Measurements from ENCODE around the gene ASH1L. TPM values are rescaled to one million over a fixed set of nuclear protein-coding genes. Genes with fewer than 3 reads are reported as not detected.

The ASH1L gene
- total RNA-seq, 1 donor from 2014 or later: 28.5 TPM

DNA sequence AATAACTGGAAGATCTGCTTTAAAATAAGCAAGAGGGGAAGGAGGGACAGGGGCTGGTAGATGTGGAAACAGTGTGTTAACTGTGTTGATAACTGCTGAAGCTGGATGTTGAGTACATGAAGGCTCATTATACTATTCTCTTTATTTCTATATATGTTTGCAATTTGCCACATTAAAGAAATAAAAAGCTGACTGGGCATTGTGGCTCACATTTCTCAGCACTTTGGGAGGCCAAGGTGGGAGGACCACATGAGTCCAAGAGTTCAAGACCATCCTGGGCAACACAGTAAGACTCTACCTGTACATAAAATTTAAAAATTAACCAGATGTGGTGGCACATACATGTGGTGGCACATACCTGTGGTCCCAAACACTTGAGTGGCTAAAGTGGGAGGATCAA is 6.7 kb downstream of the ASH1L start:
- Mint-ChIP-seq H3K27me3 (ENCODE audit: unreplicated experiment) (peaks cover 2% of the 10 kb centered on the region), H3K9me3 (ENCODE audit: unreplicated experiment) (no peaks in the 10 kb centered on the region), H3K4me1 (ENCODE audit: unreplicated experiment) (peaks cover 10% of the 10 kb centered on the region), H3K27ac (ENCODE audit: unreplicated experiment) (no peak overlapping the region), H3K36me3 (ENCODE audit: low read depth, unreplicated experiment) (no peaks in the 10 kb centered on the region), H3K4me3 (ENCODE audit: unreplicated experiment) (no peak overlapping the region)
- DNase-seq (ENCODE audit: low spot score): no peak
- TF ChIP-seq, protein P1, sequence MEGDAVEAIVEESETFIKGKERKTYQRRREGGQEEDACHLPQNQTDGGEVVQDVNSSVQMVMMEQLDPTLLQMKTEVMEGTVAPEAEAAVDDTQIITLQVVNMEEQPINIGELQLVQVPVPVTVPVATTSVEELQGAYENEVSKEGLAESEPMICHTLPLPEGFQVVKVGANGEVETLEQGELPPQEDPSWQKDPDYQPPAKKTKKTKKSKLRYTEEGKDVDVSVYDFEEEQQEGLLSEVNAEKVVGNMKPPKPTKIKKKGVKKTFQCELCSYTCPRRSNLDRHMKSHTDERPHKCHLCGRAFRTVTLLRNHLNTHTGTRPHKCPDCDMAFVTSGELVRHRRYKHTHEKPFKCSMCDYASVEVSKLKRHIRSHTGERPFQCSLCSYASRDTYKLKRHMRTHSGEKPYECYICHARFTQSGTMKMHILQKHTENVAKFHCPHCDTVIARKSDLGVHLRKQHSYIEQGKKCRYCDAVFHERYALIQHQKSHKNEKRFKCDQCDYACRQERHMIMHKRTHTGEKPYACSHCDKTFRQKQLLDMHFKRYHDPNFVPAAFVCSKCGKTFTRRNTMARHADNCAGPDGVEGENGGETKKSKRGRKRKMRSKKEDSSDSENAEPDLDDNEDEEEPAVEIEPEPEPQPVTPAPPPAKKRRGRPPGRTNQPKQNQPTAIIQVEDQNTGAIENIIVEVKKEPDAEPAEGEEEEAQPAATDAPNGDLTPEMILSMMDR (IDR thresholded peaks at IDR 0.05; ENCODE audit: unreplicated experiment): no peak

DNA sequence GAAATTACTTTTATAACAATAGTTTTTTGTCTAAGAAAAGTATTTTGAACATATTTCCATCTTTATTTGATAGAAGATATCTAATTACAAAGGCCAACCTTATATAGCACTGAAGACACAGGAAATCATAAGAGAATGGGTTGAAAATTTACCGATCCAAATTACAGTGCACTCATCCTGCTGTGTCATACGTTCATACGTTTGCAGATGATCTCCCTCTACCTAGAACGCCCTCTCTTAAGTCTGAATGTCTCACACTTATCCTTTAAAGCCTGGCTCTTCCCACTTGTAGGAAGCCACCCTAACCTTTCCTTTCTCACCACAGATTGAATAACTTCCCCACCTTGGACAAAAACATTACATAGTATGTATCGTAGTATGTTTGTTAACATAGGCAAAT is 9.3 kb downstream of the ASH1L start:
- no peak overlapping the region for H3K4me3 Mint-ChIP-seq (ENCODE audit: unreplicated experiment)
- H3K9me3 Mint-ChIP-seq (ENCODE audit: unreplicated experiment): no peaks in the 10 kb centered on the region
- H3K4me1 Mint-ChIP-seq (ENCODE audit: unreplicated experiment): no peaks in the 10 kb centered on the region
- peaks cover 3% of the 10 kb centered on the region for H3K27me3 Mint-ChIP-seq (ENCODE audit: unreplicated experiment)
- H3K27ac Mint-ChIP-seq (ENCODE audit: unreplicated experiment): no peak overlapping the region
- DNase-seq (ENCODE audit: low spot score): no peak
- no peaks in the 10 kb centered on the region for H3K36me3 Mint-ChIP-seq (ENCODE audit: low read depth, unreplicated experiment)
- TF ChIP-seq, protein P1 (IDR thresholded peaks at IDR 0.05; ENCODE audit: unreplicated experiment): no peak

DNA sequence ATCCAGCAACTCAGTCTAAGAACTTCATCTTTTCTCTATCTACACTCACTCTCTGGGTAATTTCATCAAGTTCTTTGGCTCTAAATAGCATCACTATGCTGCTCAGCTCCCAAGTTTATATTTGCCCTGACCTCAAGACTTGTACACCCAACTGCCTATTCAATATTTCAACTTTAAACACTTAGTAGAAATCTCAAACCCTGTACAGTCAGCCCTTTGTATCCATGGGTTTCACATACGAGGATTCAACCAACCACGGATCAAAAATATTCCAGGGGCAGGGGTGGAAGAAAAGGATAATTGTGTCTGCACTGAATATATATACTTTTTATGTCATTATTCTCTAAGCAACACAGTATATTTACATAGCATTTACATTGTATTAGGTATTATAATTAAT is 13.9 kb downstream of the ASH1L start:
- TF ChIP-seq, protein P1 (IDR thresholded peaks at IDR 0.05; ENCODE audit: unreplicated experiment): no peak
- DNase-seq (ENCODE audit: low spot score): no peak
- Mint-ChIP-seq H3K4me3 (ENCODE audit: unreplicated experiment) (no peak overlapping the region), H3K9me3 (ENCODE audit: unreplicated experiment) (no peaks in the 10 kb centered on the region), H3K4me1 (ENCODE audit: unreplicated experiment) (peaks cover 3% of the 10 kb centered on the region), H3K27ac (ENCODE audit: unreplicated experiment) (no peak overlapping the region), H3K27me3 (ENCODE audit: unreplicated experiment) (peaks cover 3% of the 10 kb centered on the region), H3K36me3 (ENCODE audit: low read depth, unreplicated experiment) (no peaks in the 10 kb centered on the region)

DNA sequence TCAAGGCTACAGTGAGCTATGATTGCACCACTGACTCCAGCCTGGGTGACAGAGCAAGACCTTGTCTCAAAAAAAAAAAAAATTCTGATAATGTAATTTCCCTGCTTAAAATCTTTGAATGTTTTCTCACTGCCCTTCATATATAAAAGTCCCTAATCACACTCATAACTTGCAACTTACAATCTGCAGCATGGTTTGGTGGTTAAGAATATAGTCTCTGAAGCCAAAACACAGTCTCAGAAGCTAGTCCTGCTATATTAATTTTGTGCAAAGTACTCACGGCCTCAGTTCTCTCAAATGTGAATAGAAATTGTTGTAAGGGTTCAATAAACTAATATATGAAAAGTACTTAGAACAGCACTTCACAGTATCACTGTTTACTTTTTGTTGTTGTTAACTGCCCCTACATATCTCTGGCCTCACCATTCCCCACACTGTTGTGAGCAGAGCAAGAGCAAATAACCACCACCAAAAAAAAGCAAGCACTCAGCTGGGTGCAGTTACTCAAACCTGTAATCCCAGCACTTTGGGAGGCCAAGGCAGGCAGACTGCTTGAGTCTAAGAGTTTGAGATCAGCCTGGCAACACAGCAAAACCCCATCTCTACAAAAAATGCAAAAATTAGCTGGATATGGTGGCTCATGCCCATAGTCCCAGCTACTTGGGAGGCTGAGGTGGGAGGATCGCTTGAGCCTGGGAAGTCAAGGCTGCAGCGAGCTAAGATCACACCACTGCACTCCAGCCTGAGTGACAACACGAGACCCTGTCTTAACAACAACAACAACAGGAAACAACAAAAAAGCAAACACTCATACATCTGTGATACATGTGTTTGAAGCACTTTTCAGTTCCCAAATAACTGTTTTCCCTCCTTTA is 22.4 kb downstream of the ASH1L start:
- H3K4me3 Mint-ChIP-seq (ENCODE audit: unreplicated experiment): no peak overlapping the region
- H3K36me3 Mint-ChIP-seq (ENCODE audit: low read depth, unreplicated experiment): no peaks in the 10 kb centered on the region
- TF ChIP-seq, protein P1 (IDR thresholded peaks at IDR 0.05; ENCODE audit: unreplicated experiment): no peak
- no peaks in the 10 kb centered on the region for H3K9me3 Mint-ChIP-seq (ENCODE audit: unreplicated experiment)
- no peak for DNase-seq (ENCODE audit: low spot score)
- peaks cover 8% of the 10 kb centered on the region for H3K4me1 Mint-ChIP-seq (ENCODE audit: unreplicated experiment)
- peaks cover 2% of the 10 kb centered on the region for H3K27me3 Mint-ChIP-seq (ENCODE audit: unreplicated experiment)
- H3K27ac Mint-ChIP-seq (ENCODE audit: unreplicated experiment): peak overlapping the region; percentile 53

DNA sequence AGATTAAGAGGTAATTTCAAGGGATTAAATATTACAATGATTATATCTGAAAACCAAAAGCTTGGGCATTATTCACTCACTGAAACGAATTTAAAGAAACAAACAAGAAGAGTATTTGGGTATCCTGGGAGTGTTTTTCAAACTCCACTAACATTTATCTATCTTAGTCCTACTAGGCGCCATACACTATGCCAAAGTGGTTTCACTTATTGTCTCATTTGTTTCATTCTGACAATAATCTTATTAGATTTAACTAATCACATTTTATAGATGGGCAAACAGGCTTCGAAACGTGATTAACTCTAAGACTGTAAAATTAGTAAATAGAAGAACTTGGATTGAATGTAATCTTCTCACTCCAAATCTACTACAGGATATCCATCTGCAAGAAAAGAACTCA is 25.4 kb downstream of the ASH1L start:
- no peak overlapping the region for H3K27ac Mint-ChIP-seq (ENCODE audit: unreplicated experiment)
- peaks cover 8% of the 10 kb centered on the region for H3K4me1 Mint-ChIP-seq (ENCODE audit: unreplicated experiment)
- H3K27me3 Mint-ChIP-seq (ENCODE audit: unreplicated experiment): peaks cover 2% of the 10 kb centered on the region
- DNase-seq (ENCODE audit: low spot score): no peak
- TF ChIP-seq, protein P1 (IDR thresholded peaks at IDR 0.05; ENCODE audit: unreplicated experiment): no peak
- peaks cover 3% of the 10 kb centered on the region for H3K36me3 Mint-ChIP-seq (ENCODE audit: low read depth, unreplicated experiment)
- no peaks in the 10 kb centered on the region for H3K9me3 Mint-ChIP-seq (ENCODE audit: unreplicated experiment)
- no peak overlapping the region for H3K4me3 Mint-ChIP-seq (ENCODE audit: unreplicated experiment)

All from endothelial cell (in vitro differentiated cells).